H9 (cell line): ENCODE measurements around the gene TXNRD1. TPM values are rescaled to one million over a fixed set of nuclear protein-coding genes. Genes with fewer than 3 reads are reported as not detected.

ENCODE experiments used
- DNase-seq: peaks from one replicate; pipeline ENCODE4 v3.0.0-alpha.2; 2017
- H2AFZ ChIP-seq: one replicate; pipeline ENCODE4 v1.6.1; 2013; ENCODE audit warnings: mild to moderate bottlenecking, low read length, control low read depth, moderate library complexity
- H2AK5ac ChIP-seq: 2 replicates; pipeline ENCODE4 v1.6.1; 2013; ENCODE audit warnings: low read length, control low read depth, mixed read lengths; ENCODE audit not compliant: insufficient read length
- H2BK120ac ChIP-seq: one replicate; pipeline ENCODE4 v1.6.1; 2013; ENCODE audit warnings: low read depth, mild to moderate bottlenecking, low read length, control low read depth, inconsistent platforms; ENCODE audit not compliant: poor library complexity, severe bottlenecking
- H2BK12ac ChIP-seq: 2 replicates; pipeline ENCODE4 v1.6.1; 2013; ENCODE audit warnings: low read length, control low read depth, mixed read lengths, low read depth; ENCODE audit not compliant: insufficient read length
- H2BK15ac ChIP-seq: 2 replicates; pipeline ENCODE4 v1.6.1; 2013; ENCODE audit warnings: low read depth, low read length, control low read depth
- H2BK20ac ChIP-seq: one replicate; pipeline ENCODE4 v1.6.1; 2013; ENCODE audit warnings: low read depth, mild to moderate bottlenecking, low read length, control low read depth, inconsistent platforms; ENCODE audit not compliant: poor library complexity, severe bottlenecking
- H2BK5ac ChIP-seq: 2 replicates; pipeline ENCODE4 v1.6.1; 2013; ENCODE audit warnings: low read length, control low read depth, mixed read lengths; ENCODE audit not compliant: insufficient read length
- H3K14ac ChIP-seq: 2 replicates; pipeline ENCODE4 v1.6.1; 2013; ENCODE audit warnings: low read length, control low read depth; ENCODE audit not compliant: insufficient read depth
- H3K18ac ChIP-seq: 2 replicates; pipeline ENCODE4 v1.6.1; 2013; ENCODE audit warnings: low read depth, mild to moderate bottlenecking, mixed read lengths, low read length, control low read depth; ENCODE audit not compliant: insufficient read length
- H3K23ac ChIP-seq: 2 replicates; pipeline ENCODE4 v1.6.1; 2013; ENCODE audit warnings: low read length, control low read depth, mixed read lengths, low read depth; ENCODE audit not compliant: insufficient read length
- H3K23me2 ChIP-seq: 2 replicates; pipeline ENCODE4 v1.6.1; 2013; ENCODE audit warnings: low read depth, mild to moderate bottlenecking, mixed read lengths, low read length, control low read depth; ENCODE audit not compliant: insufficient read length, poor library complexity, severe bottlenecking
- H3K27ac ChIP-seq: 2 replicates; pipeline ENCODE4 v1.5.1; 2013; ENCODE audit warnings: low read length, control low read depth, mixed read lengths, low read depth; ENCODE audit not compliant: insufficient read length
- H3K27me3 ChIP-seq: 2 replicates; pipeline ENCODE4 v1.6.1; 2013; ENCODE audit warnings: low read length, control low read depth, inconsistent platforms; ENCODE audit not compliant: insufficient read depth
- H3K4ac ChIP-seq: 2 replicates; pipeline ENCODE4 v1.6.1; 2013; ENCODE audit warnings: low read depth, mild to moderate bottlenecking, control low read depth, inconsistent platforms, low read length, moderate library complexity
- H3K4me1 ChIP-seq: 2 replicates; pipeline ENCODE4 v1.6.1; 2013; ENCODE audit warnings: low read length, control low read depth, inconsistent platforms; ENCODE audit not compliant: insufficient read depth
- H3K4me2 ChIP-seq: 2 replicates; pipeline ENCODE4 v1.6.1; 2013; ENCODE audit warnings: low read length, control low read depth, mixed read lengths; ENCODE audit not compliant: insufficient read length, insufficient read depth
- H3K56ac ChIP-seq: 2 replicates; pipeline ENCODE4 v1.6.1; 2013; ENCODE audit warnings: low read depth, mild to moderate bottlenecking, mixed read lengths, low read length, control low read depth; ENCODE audit not compliant: insufficient read length
- H3K79me1 ChIP-seq: 2 replicates; pipeline ENCODE4 v1.6.1; 2013; ENCODE audit warnings: low read depth, mild to moderate bottlenecking, moderate library complexity, low read length, control low read depth, inconsistent platforms; ENCODE audit not compliant: insufficient read depth, poor library complexity, severe bottlenecking
- H3K79me2 ChIP-seq: 2 replicates; pipeline ENCODE4 v1.6.1; 2013; ENCODE audit warnings: low read length, control low read depth, inconsistent platforms; ENCODE audit not compliant: insufficient read depth
- H3K9ac ChIP-seq: 2 replicates; pipeline ENCODE4 v1.6.1; 2013; ENCODE audit warnings: low read length, control low read depth, mixed read lengths; ENCODE audit not compliant: insufficient read length; ENCODE audit errors: extremely low read depth
- H3K9me3 ChIP-seq: one replicate; pipeline ENCODE4 v1.6.1; 2013; ENCODE audit warnings: low read depth, low read length, inconsistent platforms; ENCODE audit not compliant: control insufficient read depth
- H3T11ph ChIP-seq: one replicate; pipeline ENCODE4 v1.6.1; 2013; ENCODE audit warnings: mild to moderate bottlenecking, low read length, control low read depth, inconsistent platforms
- H4K20me1 ChIP-seq: one replicate; pipeline ENCODE4 v1.6.1; 2013; ENCODE audit not compliant: control insufficient read depth, insufficient read length, insufficient read depth
- H4K5ac ChIP-seq: 2 replicates; pipeline ENCODE4 v1.6.1; 2013; ENCODE audit warnings: low read depth, mild to moderate bottlenecking, mixed read lengths, low read length, control low read depth; ENCODE audit not compliant: insufficient read length
- H4K8ac ChIP-seq: replicated peaks from 2 replicates; pipeline ENCODE4 v1.6.1; 2013; ENCODE audit warnings: low read length, control low read depth, mixed read lengths, low read depth; ENCODE audit not compliant: insufficient read length
- H4K91ac ChIP-seq: 2 replicates; pipeline ENCODE4 v1.6.1; 2013; ENCODE audit warnings: low read depth, mild to moderate bottlenecking, moderate library complexity, mixed read lengths, low read length, control low read depth; ENCODE audit not compliant: insufficient read length
- H3K27ac Mint-ChIP-seq, 3 experiments: 2 replicates in 2 of 3; 3 replicates in 1 of 3; pipeline ENCODE4 v1.8.0; 2020 to 2021; ENCODE audit warnings: mixed read lengths in 3 of 3, mild to moderate bottlenecking in 1 of 3, moderate library complexity in 1 of 3
- H3K27me3 Mint-ChIP-seq: 2 replicates; pipeline ENCODE4 v1.8.0; 2021; ENCODE audit warnings: low read depth, mild to moderate bottlenecking, moderate library complexity, mixed read lengths
- H3K36me3 Mint-ChIP-seq, 3 experiments: 2 replicates in 2 of 3; 3 replicates in 1 of 3; pipeline ENCODE4 v1.8.0; 2020 to 2021; ENCODE audit warnings: low read depth in 3 of 3, mixed read lengths in 3 of 3; ENCODE audit not compliant: insufficient read depth in 1 of 3
- H3K4me1 Mint-ChIP-seq, 2 experiments: 2 replicates each; pipeline ENCODE4 v1.8.0; 2020; ENCODE audit warnings: mixed read lengths in 2 of 2
- H3K4me3 Mint-ChIP-seq, 2 experiments: 2 replicates in 1 of 2; 3 replicates in 1 of 2; pipeline ENCODE4 v1.8.0; 2020 to 2021; ENCODE audit warnings: mild to moderate bottlenecking in 2 of 2, mixed read lengths in 2 of 2, moderate library complexity in 1 of 2
- H3K9me3 Mint-ChIP-seq, 2 experiments: 2 replicates in 1 of 2; 3 replicates in 1 of 2; pipeline ENCODE4 v1.8.0; 2020; ENCODE audit warnings: mild to moderate bottlenecking in 2 of 2, mixed read lengths in 2 of 2, moderate library complexity in 1 of 2
- WGBS: extraction: QIAGEN DNeasy Blood & Tissue Kit; methylation state at CpG from one replicate; pipeline ENCODE4 v1.1.7; 2013; ENCODE audit warnings: missing lambda C conversion rate, low lambda C conversion rate, mixed read lengths; ENCODE audit not compliant: insufficient read length; ENCODE audit errors: extremely low coverage; 5-methylcytosine and 5-hydroxymethylcytosine counted together
- total RNA-seq: library from RNA; stranded (reverse); gene quantifications from 2 replicates; pipeline ENCODE4 v1.2.1, GENCODE V29; 2021
- TF ChIP-seq, protein P1 (sequence below): fragments of 200-600 bp; sonication (generic); conservative IDR thresholded peaks from 3 replicates; pipeline ENCODE4 v1.8.0; 2021; ENCODE audit warnings: antibody characterized with exemption, mild to moderate bottlenecking

TXNRD1 gene
- total RNA-seq, 1 experiment from 2014 or later, result 100 TPM

DNA sequence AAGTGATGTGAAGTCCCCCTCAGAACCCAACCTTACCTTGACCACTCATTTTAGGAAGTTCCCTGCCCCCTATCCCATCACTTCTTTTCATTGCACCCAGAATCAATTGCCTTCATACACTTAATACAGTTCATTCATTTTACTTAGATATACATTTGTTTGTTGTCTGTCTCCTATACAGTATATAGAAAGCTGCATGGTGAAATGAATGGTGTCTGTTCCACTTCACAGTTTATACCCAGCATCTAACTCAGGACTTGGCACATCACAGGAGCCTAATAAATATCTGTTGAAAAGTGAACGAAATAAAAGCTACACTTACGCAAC, 38.3 kb upstream of the TXNRD1 start:
- Histone ChIP-seq H3K4ac (no peak overlapping the region), H2BK15ac (no peak overlapping the region), H3K23ac (no peak overlapping the region), H2AK5ac (no peak overlapping the region), H3K14ac (no peak overlapping the region), H3K9ac (no peak overlapping the region), H3K4me1 (no peaks in the 10 kb centered on the region), H3K9me3 (no peaks in the 10 kb centered on the region), H3K27me3 (no peaks in the 10 kb centered on the region), H3K56ac (no peak overlapping the region), H3K4me2 (no peak overlapping the region), H4K91ac (no peak overlapping the region), H3K79me2 (no peaks in the 10 kb centered on the region), H2AFZ (no peak overlapping the region), H4K5ac (no peak overlapping the region), H2BK12ac (no peak overlapping the region), H2BK120ac (no peak overlapping the region), H3K18ac (no peak overlapping the region), H3K27ac (no peak overlapping the region), H2BK5ac (no peak overlapping the region), H3K79me1 (no peaks in the 10 kb centered on the region), H4K20me1 (no peaks in the 10 kb centered on the region), H3T11ph (no peak overlapping the region), H3K23me2 (no peaks in the 10 kb centered on the region), H2BK20ac (no peak overlapping the region), H4K8ac (no peak overlapping the region)
- H3K9me3 Mint-ChIP-seq, result no peaks in the 10 kb centered on the region
- no peak for DNase-seq
- H3K27ac Mint-ChIP-seq, result no peak overlapping the region
- H3K27me3 Mint-ChIP-seq, result peaks cover 2% of the 10 kb centered on the region
- H3K4me1 Mint-ChIP-seq, result no peaks in the 10 kb centered on the region
- H3K4me3 Mint-ChIP-seq, result no peak overlapping the region
- no peaks in the 10 kb centered on the region for H3K36me3 Mint-ChIP-seq
- TF ChIP-seq, protein P1, sequence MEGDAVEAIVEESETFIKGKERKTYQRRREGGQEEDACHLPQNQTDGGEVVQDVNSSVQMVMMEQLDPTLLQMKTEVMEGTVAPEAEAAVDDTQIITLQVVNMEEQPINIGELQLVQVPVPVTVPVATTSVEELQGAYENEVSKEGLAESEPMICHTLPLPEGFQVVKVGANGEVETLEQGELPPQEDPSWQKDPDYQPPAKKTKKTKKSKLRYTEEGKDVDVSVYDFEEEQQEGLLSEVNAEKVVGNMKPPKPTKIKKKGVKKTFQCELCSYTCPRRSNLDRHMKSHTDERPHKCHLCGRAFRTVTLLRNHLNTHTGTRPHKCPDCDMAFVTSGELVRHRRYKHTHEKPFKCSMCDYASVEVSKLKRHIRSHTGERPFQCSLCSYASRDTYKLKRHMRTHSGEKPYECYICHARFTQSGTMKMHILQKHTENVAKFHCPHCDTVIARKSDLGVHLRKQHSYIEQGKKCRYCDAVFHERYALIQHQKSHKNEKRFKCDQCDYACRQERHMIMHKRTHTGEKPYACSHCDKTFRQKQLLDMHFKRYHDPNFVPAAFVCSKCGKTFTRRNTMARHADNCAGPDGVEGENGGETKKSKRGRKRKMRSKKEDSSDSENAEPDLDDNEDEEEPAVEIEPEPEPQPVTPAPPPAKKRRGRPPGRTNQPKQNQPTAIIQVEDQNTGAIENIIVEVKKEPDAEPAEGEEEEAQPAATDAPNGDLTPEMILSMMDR, result no peak
- WGBS, result no CpG with 5 or more reads among the region's 2 CpGs
